GM21360 (cell line): ENCODE results near the gene CHMP6.

Experiments used
- ATAC-seq: cut with Tn5 transposase; IDR thresholded peaks from one replicate; pipeline ENCODE4 v1.9.1; 2021; ENCODE audit warnings: mild to moderate bottlenecking, moderate library complexity; ENCODE audit not compliant: unreplicated experiment

Gene CHMP6

DNA sequence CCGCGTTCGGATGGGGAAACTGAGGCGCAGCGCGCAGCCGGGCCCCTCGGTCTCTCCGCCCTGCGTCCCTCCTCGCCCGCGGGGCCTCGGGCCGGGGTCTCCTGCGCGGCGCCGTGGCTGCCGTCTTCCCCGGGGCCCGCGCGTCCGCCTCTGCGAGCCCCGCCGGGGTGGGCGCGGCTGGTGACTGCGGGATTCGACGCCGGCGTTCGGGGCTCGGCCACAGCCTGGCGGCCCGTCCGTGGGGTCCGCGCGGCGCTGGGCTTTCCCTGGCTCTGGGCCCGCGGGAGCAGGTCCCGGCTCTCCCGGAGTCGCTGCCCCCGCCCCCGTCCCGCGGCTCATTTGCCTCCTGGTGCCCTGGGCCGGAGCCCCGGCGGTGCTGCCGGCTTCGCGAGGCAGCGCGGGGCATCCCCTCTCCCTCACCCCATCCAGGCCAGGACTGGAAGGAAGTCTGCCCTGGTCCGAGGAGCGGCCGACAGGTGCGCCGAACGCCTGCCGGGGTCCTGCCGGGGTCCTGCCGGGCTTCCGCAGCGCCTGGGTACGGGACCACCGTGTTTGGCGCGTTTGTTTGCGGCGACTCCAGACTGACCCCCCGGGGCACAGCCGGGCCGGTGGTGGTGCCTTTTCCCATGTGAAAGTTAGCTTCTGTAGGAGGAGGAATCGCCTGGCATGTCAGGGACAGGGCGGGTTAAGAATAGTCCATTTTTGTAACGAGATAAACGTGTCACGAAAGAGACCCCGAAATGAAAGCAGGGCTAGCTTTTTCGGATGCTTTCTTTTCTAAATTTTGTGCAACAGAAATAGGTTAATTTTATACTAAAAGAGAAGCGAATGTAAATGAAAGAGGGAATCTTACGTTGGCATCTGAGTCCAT is 671 bp downstream of the CHMP6 start:
- peak; percentile 23 for ATAC-seq

GRCh38 chr17:80992948-80993624 is 1.4 kb downstream of the CHMP6 start:
- ATAC-seq, result no peak

GRCh38 chr17:80995131-80995530 is 3.5 kb downstream of the CHMP6 start:
- no peak for ATAC-seq

GRCh38 chr17:80996422-80997305 is 5.0 kb downstream of the CHMP6 start:
- ATAC-seq, result no peak

GRCh38 chr17:80997424-80998117 is 5.9 kb downstream of the CHMP6 start:
- no peak for ATAC-seq

DNA sequence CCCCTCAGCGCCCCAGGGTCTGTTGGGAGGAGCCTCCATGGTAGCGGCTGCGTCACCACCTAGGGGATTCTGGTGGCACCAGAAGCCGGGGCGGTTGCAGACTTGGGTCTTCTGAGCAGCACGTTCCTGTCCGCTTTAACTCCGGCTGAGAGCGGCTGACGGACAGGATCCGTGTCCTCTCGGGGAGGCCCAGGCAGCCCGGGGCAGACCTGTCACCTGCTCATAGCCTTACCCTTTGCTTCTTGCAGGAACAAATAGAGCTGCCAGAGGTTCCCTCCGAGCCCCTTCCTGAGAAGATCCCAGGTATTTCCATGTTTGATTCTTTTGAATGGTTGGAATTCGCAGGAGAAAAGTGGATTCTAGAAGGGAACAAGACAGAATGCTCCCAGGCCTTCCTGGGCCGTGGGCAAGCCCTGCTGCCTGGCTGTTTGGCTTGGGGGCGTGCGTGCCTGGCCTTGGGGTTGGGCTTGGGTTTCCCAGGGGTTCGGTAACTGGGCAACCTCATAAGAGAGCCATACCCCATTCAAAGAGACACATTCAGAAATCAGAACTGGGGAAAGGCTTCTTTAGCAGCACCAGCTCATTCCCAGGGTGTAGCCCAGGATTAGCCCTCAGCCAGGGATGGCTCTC is 6.6 kb downstream of the CHMP6 start:
- ATAC-seq, result no peak

- ATAC-seq, result no peak
These were observed 7.3 kb downstream of the CHMP6 start for GRCh38 chr17:80998748-80999535.

DNA sequence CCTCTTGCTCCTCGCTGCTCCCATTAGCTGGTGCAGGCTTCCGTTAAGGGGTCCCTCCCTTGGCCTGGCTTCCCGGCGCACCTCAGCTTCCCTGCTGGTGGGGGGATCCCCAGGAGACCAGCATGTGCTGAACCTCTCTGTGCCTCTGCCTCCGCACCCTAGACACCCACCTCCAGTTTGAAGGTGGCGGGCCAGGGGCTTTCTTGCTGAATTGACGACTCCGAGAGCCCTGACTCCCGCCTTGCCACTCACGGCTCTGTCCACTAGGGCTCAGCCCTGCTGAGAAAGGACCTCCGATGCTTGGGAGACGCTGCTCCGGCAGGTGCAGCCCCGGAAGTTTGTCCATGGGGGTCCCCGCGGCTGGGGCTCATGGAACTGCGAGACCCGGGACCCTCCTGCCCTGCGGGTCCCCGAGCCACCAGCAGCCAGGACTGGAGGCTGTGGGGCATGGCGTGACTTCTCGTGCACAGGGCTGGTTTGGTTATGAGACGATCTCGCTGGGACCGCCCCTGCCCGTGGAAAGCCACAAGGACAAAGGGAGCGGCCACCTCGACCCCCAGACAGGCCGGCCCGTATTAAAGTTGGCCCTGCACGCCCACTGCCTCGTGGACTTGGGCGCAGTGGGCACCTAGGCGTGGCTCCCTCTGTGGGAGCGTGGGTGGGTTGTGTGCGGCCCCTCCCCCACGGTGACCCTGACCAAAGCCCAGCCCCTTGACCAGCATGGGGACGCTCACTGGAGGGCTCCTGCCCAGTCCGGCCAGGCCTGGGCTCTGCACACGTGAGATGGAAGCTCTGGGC is 8.1 kb downstream of the CHMP6 start:
- no peak for ATAC-seq

DNA sequence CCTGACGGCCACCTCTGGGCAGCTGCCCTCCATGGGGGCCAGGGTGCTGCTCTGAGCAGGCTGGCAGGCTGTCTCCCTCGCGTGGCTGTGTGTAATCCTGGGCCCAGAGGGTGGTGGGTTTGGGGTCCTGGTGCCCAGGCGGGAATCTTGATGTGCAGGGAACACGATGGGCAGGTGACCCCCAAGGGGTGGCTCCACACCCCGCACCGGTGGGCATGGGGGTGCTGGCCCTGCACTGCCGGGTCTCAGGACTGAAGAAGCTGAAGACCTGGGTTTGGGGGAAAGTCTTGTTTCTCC is 8.6 kb downstream of the CHMP6 start:
- no peak for ATAC-seq

DNA sequence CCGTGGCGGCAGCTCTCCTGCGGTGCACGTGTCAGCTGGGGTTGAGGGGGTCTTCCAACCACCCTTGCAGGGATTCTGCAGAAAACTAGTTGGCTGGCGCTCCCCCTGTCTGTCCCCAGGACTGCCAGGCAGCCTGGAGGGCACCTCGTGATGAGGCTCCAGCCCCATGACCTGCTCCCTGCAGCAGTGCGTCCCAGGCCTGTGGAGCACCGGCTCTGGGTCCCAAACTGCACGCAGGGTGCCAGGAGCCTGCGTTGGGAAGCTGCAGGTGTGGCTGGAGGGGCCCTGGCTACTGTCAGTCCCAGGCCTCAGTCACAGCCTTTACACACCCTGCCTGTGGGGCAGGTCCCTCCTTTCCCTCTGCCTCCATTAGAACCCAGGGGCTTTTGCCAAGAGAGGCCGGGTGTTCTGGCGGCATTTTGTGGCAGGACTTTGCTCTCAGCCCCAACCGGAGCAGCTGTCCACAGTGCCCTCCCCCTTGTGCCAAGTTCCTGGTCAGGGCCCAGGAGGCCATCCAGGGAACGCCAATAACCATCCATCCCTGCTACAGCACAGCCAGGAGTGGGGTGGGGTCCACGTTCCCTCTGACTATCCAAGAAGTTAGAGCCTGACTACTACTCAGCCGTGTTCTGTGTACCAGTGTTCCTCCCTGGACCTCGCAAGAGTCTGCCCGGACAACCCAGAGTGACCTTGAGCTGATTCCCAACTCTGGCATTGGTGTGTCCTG is 9.2 kb downstream of the CHMP6 start:
- ATAC-seq, result no peak

- no peak for ATAC-seq
These were observed 10.4 kb downstream of the CHMP6 start for GRCh38 chr17:81002013-81002384.

DNA sequence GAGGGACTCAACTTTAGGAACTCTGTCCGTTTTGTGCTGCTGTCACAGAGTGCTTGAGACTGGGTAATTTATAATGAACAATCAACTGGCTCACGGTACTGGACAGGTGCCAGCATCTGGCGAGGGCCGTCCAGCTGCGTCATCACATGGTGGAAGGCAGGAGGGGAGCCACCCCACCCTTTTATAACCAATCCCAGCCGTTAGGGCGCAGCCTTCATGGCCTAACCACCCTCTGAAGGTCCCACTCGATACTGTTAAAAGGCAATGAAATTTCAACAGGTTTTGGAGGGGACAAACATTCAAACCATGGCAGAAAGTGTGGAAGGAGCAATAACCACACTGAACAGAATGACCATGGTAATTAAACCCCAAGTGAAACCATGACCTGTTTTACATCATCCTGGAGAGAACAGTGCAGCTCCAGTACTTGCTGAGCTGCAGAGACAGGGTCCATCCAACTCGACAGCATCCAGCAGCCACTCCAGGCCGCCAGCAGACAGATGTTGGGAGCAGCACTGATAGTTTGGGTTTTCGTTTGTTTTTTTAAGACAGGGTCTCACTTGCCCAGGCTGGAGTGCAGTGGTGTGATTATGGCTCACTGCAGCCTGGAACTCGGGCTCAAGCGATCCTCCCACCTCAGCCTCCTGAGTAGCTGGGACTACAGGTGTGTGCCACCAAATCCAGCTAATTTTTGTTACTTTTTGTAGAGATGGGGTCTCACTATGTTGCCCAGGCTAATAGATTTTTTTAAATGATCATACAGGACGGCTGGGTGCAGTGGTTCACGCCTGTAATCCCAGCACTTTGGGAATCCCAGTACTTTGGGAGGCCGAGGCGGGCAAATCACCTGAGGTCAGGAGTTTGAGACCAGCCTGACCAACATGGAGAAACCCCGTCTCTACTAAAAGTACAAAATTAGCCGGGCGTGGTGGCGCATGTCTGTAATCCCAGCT is 11.0 kb downstream of the CHMP6 start:
- no peak for ATAC-seq

DNA sequence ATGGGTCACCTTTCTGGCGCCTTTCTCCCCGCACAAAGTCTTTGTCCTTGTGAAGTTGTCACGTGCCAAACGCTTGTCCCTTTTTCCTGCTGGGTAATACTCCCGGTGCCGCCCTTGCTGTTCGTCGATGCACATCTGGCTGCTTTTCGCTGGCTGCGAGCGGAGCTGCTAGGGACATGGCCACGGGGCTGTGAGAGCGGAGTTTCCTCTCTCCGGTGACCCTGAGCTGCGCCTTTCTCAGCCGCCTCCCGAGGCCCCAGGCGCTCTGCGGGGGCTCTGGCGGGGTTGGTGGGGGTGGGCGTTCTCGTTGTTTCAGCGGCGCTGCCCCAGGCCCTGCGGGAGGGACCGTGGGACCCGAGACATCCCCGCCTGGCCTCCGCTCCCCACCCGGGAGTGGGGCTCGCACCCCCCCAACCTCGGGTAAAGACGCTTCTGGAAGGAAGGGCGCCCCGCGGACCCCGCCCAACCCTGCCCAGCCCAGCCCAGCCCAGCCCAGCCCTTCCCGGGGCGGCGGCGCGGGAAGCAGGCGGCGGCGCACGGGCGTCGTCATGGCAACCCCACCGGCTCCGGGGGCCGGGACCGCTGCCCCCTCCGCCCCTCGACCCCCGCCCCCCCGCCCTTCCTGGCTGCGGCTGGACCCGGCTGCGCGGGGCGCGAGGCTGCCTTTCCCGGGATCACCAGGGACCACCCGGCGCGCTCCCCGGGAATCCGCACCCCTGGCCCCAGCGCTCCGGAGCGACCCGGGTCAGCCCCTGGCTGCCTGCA is 12.3 kb downstream of the CHMP6 start:
- ATAC-seq, result no peak

DNA sequence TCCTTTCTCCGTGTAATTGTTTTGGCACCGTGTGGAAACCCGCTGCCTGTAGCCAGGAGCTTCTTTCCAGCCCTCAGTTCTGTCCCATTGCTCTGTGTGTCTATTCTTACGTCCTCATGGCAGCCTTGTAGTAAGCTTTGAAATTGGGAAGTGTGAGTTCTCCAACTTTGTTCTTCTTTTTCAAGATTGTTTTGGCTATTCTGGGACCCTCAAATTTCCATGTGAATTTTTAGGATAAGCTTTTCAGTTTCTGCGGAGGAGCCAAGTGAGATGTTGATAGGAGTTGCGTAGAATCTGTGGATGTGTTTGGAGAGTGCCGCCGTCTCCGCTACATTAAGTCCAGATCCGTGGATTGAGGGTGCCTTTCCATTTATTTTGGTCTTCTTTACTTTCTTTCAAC is 15.2 kb downstream of the CHMP6 start:
- no peak for ATAC-seq

DNA sequence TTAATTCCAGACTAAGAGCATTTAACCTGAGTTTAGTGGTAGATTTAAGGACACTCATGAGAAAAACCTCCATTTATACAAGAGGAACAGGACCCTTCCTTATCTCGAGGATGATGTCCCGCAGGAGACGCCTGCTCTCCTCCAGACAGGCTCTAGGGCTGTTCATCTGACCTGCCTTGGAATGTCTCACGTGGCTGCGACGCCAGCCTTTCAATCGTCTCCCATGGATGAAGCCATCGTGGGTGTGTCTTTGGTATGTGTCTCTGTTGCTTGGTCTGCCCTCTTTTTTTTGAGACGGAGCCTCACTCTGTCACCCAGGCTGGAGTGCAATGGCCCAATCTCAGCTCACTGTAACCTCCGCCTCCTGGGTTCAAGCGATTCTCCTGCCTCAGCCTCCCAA is 16.5 kb downstream of the CHMP6 start:
- ATAC-seq, result no peak

- ATAC-seq, result no peak
These were observed 17.5 kb downstream of the CHMP6 start for GRCh38 chr17:81009136-81009535.
